Choroid plexus epithelial cell (primary cell): Measurements from ENCODE around the gene HES7.
"Not testable (repeated sequence)": the region's sequence is repeated elsewhere in the genome, so short reads cannot be mapped to it uniquely, and the experiment has no call there.

ENCODE experiments used
- DNase-seq: peaks from one replicate; pipeline ENCODE4 v3.0.0-alpha.2; 2010; ENCODE audit warnings: low read depth
- H3K4me3 ChIP-seq: 2 replicates; pipeline ENCODE4 v1.5.1; 2011; ENCODE audit warnings: low read depth, mild to moderate bottlenecking, control low read depth, low read length, moderate library complexity
- TF ChIP-seq, protein P1 (sequence below): conservative IDR thresholded peaks from 2 replicates; pipeline ENCODE4 v1.5.1; 2011; ENCODE audit warnings: low read depth, mild to moderate bottlenecking, control low read depth, inconsistent platforms, low read length, moderate library complexity

HES7 gene

DNA sequence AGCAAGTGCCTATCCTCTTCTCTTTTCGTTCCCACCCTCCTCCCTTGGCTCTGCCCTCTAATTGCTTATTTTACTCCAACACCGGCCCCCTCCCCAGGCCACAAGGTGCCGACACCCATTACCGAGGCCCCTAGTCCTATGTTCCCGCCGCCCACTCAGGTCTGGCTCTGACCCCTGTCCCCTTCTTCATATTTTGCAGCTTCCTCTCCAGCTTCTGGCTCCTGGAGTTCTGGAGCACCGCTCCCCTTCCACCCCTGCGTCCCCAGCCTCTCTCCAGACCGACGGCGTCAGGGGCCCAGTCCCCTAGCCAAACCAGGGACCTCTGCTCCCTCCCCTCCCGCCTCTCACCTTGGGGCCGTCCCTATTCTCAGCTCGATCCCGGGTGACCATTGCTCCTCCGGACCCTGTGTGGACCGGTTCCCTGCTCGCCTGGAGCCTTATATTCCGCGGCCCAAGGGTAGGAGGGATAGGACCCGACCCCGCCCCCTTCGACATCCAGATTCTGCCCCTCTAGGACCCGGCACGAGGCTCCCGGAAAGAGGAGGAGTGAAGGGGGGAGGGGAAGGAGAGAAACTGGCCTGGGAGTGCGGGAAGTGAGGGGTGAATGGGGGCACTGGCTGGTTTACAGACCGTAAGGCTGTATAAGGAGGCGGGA lies at the start of gene HES7:
HES7 (minus strand) TSS at position 412 of the 655 bp plus-strand sequence; CDS start at position 390, 22 bp downstream.
- peak within 1 kb of the TSS; percentile 58 for H3K4me3 ChIP-seq
- no peak for DNase-seq
- TF ChIP-seq, protein P1, sequence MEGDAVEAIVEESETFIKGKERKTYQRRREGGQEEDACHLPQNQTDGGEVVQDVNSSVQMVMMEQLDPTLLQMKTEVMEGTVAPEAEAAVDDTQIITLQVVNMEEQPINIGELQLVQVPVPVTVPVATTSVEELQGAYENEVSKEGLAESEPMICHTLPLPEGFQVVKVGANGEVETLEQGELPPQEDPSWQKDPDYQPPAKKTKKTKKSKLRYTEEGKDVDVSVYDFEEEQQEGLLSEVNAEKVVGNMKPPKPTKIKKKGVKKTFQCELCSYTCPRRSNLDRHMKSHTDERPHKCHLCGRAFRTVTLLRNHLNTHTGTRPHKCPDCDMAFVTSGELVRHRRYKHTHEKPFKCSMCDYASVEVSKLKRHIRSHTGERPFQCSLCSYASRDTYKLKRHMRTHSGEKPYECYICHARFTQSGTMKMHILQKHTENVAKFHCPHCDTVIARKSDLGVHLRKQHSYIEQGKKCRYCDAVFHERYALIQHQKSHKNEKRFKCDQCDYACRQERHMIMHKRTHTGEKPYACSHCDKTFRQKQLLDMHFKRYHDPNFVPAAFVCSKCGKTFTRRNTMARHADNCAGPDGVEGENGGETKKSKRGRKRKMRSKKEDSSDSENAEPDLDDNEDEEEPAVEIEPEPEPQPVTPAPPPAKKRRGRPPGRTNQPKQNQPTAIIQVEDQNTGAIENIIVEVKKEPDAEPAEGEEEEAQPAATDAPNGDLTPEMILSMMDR, result no peak

DNA sequence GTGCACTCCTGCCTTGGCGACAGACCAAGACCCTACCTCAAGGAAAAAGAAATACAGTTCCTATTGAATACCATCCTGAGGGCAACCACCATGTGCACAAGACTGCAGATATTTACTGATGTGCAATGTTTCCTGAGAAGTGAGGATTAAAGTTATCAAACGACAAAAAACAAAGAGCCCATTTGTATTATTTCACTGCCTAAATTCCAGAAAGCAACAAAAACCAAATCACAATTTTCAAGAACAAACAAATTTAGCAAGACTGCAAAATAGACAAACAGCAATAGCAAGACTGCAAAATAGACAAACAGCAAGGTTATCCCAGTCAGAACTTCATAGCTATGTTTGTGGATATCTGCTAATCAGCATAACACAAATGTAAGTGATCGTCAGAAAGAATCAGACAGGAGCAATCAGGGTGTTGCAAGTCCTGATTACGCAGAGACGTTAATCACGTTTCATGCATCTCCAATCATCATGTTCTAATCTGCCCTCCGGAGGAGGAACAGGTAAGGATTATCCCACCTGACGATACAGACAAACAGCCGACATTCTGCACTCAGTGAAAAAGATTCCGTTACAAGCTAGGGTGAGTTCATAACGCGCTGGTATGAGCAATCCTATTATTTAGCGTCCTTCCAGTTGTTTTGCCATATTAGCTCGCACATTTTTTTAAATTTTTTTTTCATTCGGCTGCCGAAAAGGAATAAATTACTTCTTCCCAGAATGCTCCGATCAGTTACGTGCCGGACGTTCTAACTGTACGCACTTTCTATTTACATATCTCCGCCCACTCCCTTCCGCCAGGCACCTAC lies 49.4 kb upstream of the HES7 start:
- H3K4me3 ChIP-seq, result peak overlapping the region; percentile 47
- TF ChIP-seq, protein P1, result no peak
- DNase-seq, result peak; percentile 99

DNA sequence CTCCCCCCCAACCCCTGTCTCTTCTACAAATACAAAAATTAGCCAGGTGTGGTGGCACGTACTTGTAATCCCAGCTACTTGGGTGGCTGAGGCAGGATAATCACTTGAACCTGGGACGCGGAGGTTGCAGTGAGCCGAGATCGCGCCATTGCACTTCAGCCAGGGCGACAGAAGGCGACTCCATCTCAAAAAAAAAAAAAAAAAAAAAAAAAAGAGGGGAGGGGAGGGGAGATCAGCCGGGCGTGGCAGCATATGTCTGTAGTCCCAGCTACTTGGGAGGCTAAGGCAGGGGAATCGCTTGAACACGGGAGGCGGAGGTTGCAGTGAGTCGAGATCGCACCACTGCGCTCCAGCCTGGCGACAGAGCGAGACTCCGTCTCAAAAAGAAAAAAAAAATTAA lies 46.3 kb upstream of the HES7 start:
- H3K4me3 ChIP-seq, DNase-seq: not testable (repeated sequence)

DNA sequence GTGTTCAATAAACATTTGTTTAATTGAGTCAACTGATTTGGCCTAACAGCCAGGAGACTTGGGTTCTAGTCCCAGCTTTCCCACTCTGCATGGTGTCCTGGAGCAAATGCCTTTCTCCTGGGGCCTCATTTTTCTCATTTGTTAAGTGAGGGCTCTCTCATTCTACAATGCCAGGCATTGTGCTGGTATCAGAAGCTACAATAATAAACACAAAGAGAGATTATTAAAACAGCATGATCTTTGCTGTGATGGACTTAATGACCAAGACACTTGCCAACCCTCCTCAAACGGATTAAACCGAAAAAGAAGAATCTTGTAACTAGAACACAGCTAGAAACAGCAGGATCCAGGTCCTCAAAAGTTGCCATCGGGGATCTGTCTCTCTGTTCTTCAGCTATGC lies 43.6 kb upstream of the HES7 start:
- H3K4me3 ChIP-seq, result no peak overlapping the region
- TF ChIP-seq, protein P1, result no peak
- DNase-seq, result no peak

DNA sequence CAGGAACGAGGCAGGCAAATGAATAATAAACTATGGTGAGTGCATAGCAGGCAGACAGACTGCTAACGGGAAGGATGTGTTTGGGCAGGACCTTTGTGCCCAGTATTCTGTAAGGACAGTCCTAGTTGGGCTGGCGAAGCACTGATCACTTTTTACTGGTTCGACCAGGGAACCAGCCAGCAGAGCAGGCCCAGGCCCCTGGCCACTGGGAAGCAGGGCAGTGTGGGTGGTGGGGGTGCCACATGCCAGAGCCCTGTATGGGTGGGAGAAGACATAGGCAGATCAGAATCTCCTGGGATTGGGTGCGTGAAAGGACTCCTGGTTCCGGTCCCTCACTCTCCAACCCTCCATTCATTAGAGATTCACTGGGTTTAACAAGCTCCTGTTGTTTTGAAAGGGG lies 42.8 kb upstream of the HES7 start:
- TF ChIP-seq, protein P1, result no peak
- no peak overlapping the region for H3K4me3 ChIP-seq
- DNase-seq, result no peak

DNA sequence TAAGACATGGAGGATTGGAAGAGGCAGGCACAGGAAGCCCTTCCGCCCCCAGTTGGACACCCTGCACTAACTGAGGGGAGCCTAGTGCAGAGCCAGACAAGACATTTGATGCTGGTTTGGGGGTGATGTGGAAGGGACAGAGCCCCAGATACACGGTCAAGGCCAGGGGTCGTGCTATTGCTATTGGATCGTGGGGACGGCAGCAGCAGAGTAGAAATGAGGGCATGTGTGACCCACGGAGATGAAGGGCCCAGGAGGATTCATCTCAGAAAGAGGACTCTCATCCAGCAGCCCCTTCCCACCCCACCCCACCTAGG lies 40.9 kb upstream of the HES7 start:
- DNase-seq, result no peak
- TF ChIP-seq, protein P1, result no peak
- no peak overlapping the region for H3K4me3 ChIP-seq

DNA sequence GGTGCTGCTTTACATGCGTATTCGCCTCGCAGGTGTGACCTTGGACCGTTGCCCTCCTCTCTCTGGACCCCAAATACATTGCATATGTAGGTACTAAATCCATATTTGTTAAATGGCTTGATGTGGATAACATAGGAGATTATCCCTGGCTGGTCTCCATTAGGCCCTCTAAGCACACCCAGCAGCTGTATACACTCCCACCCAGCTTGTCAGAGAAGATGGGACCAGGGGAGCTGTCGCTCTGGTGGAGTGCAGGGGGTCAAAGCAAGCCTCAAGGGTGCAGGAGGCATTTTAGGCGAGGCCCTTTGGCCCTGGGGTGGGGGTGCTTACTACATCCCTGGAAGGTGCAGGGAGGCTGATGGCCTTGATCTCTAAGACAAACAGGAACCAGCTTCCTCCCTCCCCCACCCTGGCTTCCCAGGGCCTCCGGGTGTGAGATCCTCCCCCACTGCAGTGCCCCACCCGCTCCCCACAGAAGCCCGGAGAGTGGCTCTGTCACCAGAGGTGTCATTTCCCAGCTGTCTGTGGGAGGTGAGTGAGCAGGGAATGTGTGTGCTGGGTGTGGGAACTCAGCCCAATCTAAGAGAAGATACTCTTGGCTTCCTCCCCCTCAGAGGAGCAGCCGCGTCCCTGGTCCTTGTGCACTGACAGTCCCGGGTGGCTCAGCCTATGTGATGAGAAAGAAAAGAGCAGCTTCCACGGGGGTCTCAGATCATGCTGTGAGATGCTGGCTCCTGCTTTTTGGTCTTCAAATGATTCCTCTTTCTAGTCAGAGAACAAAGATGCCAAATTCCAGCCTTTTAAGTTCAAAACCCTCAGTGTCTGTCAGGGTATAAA lies 40.3 kb upstream of the HES7 start:
- DNase-seq, result no peak
- TF ChIP-seq, protein P1, result no peak
- H3K4me3 ChIP-seq, result no peak overlapping the region
